SK-N-SH treated with all-trans-retinoic acid at 6 μM for 48 hours (cell line): ENCODE results near the gene IL5.

Source experiments
- GLIS3 ChIP-seq: fragments of 250-450 bp; sonication (Bioruptor Pico); IDR thresholded peaks from 2 replicates; pipeline ENCODE4 v1.5.0; 2020; ENCODE audit warnings: mild to moderate bottlenecking, moderate library complexity
- ISL1 ChIP-seq: fragments of 250-450 bp; sonication (Bioruptor Pico); IDR thresholded peaks from 2 replicates; pipeline ENCODE4 v2.1.2; 2022; ENCODE audit warnings: mild to moderate bottlenecking, moderate library complexity
- PPARA ChIP-seq: fragments of 250-450 bp; sonication (Bioruptor Pico); IDR thresholded peaks from 2 replicates; pipeline ENCODE4 v1.5.0; 2020; ENCODE audit warnings: mild to moderate bottlenecking, borderline replicate concordance
- RARB ChIP-seq: fragments of 250-450 bp; sonication (Bioruptor Pico); IDR thresholded peaks from 2 replicates; pipeline ENCODE4 v1.8.0; 2021; ENCODE audit warnings: mild to moderate bottlenecking, moderate library complexity
- ZFP3 ChIP-seq: fragments of 250-450 bp; sonication (Bioruptor Pico); IDR thresholded peaks from 2 replicates; pipeline ENCODE4 v1.5.0; 2020; ENCODE audit warnings: mild to moderate bottlenecking, moderate library complexity
- ZNF565 ChIP-seq: fragments of 450-650 bp; formaldehyde crosslinking; conservative IDR thresholded peaks from 2 replicates; pipeline ENCODE4 v1.5.0; 2020; ENCODE audit warnings: low read depth, mild to moderate bottlenecking, moderate library complexity
- TF ChIP-seq, protein P1 (sequence below): fragments of 250-450 bp; sonication (Bioruptor Pico); IDR thresholded peaks from 2 replicates; pipeline ENCODE4 v1.8.0; 2020; ENCODE audit warnings: mild to moderate bottlenecking, moderate library complexity, borderline replicate concordance
- TF ChIP-seq, protein P2 (sequence below): fragments of 250-450 bp; sonication (Bioruptor Pico); IDR thresholded peaks from 2 replicates; pipeline ENCODE4 v1.5.0; 2020; ENCODE audit warnings: mild to moderate bottlenecking, moderate library complexity
- TF ChIP-seq, protein P3 (sequence below): fragments of 250-450 bp; sonication (Bioruptor Pico); IDR thresholded peaks from 2 replicates; pipeline ENCODE4 v1.5.1; 2021; ENCODE audit warnings: mild to moderate bottlenecking, moderate library complexity

DNA sequence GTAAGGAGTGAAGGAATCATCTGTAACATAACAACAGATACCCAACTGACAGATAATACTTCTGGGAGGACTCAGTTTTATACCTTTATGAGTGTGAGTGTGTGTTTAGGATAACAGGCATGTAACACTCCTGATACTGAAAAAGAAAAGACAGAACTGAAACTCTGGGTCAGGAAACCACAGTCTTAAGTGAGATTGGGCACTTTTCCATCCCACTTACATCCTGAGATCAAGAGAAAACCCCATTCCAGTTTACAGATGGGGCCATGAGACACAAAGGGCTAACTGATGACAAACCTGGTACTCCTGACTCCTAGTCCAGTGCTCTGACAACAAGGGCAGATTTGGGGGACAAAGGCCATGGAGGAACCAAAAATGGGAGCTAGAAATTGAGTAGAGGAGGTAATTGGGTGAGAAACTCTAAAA, 18.0 kb downstream of the IL5 start:
- TF ChIP-seq, protein P1, sequence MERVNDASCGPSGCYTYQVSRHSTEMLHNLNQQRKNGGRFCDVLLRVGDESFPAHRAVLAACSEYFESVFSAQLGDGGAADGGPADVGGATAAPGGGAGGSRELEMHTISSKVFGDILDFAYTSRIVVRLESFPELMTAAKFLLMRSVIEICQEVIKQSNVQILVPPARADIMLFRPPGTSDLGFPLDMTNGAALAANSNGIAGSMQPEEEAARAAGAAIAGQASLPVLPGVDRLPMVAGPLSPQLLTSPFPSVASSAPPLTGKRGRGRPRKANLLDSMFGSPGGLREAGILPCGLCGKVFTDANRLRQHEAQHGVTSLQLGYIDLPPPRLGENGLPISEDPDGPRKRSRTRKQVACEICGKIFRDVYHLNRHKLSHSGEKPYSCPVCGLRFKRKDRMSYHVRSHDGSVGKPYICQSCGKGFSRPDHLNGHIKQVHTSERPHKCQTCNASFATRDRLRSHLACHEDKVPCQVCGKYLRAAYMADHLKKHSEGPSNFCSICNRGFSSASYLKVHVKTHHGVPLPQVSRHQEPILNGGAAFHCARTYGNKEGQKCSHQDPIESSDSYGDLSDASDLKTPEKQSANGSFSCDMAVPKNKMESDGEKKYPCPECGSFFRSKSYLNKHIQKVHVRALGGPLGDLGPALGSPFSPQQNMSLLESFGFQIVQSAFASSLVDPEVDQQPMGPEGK (CRISPR knock-in tag), result no peak
- TF ChIP-seq ZNF565 (no peak), RARB (CRISPR knock-in tag) (no peak), GLIS3 (CRISPR knock-in tag) (no peak), ZFP3 (no peak), ISL1 (no peak), PPARA (CRISPR knock-in tag) (no peak)
- TF ChIP-seq, protein P2, sequence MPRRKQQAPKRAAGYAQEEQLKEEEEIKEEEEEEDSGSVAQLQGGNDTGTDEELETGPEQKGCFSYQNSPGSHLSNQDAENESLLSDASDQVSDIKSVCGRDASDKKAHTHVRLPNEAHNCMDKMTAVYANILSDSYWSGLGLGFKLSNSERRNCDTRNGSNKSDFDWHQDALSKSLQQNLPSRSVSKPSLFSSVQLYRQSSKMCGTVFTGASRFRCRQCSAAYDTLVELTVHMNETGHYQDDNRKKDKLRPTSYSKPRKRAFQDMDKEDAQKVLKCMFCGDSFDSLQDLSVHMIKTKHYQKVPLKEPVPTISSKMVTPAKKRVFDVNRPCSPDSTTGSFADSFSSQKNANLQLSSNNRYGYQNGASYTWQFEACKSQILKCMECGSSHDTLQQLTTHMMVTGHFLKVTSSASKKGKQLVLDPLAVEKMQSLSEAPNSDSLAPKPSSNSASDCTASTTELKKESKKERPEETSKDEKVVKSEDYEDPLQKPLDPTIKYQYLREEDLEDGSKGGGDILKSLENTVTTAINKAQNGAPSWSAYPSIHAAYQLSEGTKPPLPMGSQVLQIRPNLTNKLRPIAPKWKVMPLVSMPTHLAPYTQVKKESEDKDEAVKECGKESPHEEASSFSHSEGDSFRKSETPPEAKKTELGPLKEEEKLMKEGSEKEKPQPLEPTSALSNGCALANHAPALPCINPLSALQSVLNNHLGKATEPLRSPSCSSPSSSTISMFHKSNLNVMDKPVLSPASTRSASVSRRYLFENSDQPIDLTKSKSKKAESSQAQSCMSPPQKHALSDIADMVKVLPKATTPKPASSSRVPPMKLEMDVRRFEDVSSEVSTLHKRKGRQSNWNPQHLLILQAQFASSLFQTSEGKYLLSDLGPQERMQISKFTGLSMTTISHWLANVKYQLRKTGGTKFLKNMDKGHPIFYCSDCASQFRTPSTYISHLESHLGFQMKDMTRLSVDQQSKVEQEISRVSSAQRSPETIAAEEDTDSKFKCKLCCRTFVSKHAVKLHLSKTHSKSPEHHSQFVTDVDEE, result no peak
- TF ChIP-seq, protein P3, sequence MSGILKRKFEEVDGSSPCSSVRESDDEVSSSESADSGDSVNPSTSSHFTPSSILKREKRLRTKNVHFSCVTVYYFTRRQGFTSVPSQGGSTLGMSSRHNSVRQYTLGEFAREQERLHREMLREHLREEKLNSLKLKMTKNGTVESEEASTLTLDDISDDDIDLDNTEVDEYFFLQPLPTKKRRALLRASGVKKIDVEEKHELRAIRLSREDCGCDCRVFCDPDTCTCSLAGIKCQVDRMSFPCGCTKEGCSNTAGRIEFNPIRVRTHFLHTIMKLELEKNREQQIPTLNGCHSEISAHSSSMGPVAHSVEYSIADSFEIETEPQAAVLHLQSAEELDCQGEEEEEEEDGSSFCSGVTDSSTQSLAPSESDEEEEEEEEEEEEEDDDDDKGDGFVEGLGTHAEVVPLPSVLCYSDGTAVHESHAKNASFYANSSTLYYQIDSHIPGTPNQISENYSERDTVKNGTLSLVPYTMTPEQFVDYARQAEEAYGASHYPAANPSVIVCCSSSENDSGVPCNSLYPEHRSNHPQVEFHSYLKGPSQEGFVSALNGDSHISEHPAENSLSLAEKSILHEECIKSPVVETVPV, result no peak
